T-helper 2 cell treated with Interferon-gamma antibody and Interleukin-4, amounts not matched to agents 100 ng/mL and 5 ng/mL, for 36 hours (primary cell): ENCODE results near the gene CCDC91. TPM values are rescaled to one million over a fixed set of nuclear protein-coding genes. Genes with fewer than 3 reads are reported as not detected.
"Not testable (repeated sequence)": the region's sequence is repeated elsewhere in the genome, so short reads cannot be mapped to it uniquely, and the experiment has no call there.

Experiments used
- intact Hi-C: fragments of 100-400 bp; cut with micrococcal nuclease; formaldehyde crosslinking; loops from one replicate; pipeline ENCODE4 v1.15.1; 2023
- total RNA-seq: library from RNA; stranded (reverse); gene quantifications from 2 replicates; pipeline ENCODE4 v1.2.3, GENCODE V29; 2022

Gene CCDC91
- total RNA-seq, 1 donor from 2014 or later, result 16.5 TPM

DNA sequence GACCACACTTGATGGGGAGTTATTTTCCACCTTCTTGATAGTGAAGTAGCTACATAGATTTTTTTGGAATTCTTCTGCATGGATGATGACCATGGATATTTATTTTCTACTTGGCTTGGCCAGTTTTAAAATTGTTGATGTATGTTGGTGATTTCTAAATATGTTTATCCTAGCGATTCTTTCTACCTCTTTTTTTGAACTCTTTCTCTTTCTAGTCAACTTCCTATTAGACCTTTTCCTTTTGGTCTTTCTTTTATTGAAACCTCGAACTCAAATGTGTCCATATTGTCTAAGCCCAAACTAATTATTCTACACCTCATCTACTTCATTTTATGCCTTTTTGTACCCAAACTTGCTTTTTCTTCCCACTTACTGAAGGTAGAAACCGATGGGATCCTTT is 37.0 kb downstream of the CCDC91 start:
- intact Hi-C loops, result no loop called here

DNA sequence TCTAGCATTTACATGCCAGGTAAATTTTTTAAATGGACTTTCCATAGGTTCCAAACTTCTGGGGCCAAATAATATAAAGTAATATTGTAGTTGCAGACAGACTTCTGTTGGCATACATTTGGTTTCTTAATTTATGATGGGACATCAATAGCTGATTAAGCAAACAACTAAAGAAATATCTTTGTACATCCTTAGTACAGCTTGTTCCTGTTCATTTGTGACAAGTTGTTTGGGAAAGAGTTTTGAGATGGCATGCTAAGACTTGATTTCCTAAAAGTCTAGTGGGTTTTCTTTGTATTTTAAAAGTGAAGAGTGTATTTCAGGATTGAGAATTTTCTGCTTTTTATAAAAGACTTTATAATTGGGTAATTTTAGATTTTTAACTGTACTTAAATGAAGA is 41.0 kb downstream of the CCDC91 start:
- intact Hi-C loops, result no loop called here

DNA sequence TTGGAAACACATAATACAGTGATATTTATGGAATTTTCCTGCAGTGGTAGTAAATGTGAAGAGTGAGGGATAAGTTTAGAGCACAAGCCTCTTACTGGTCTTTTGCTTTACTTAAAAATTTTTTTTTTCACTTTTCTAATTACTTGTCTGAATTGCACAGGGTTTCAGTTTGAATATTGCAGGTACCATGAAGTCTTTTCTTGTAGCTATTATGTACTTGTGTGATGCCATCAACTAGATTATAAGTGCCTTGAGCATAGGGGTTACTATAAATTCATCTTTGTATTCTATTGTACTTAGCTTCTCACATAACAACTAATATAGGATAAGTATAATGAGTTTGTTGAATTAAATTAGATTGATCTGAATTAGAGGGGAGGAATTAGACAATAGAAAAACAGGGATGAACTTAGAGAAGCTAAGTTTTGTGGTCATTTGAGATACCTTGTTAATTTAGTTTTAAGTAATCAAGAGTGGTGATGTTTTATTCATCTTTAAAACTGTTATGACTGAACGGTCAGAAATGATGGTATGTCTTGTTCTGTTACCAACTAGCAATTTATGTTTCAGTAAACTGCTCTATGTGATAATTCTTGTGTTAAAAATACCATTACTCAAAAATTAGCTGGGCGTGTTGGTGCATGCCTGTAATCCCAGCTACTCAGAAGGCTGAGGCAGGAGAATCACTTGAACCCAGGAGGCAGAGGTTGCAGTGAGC is 42.1 kb downstream of the CCDC91 start:
- intact Hi-C loops, result no loop called here

DNA sequence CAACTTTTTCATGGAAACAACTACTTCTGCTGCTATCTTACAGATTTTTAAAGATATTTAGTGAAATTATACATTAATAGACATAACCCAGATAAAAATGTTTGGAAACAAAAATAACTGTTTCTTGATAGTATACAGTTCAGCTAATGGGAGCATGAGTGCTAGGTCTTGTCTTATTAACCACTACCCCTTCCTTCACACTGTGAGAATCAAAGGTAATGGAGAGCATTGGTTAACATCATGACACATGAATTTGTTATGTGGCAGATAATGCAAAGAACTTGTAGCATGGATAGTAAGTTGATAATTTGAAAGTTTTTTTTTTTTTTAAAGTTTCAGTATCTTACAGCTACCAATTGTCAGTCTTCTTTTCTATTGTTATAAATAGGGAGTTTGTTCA is 44.2 kb downstream of the CCDC91 start:
- intact Hi-C loops, result no loop called here

DNA sequence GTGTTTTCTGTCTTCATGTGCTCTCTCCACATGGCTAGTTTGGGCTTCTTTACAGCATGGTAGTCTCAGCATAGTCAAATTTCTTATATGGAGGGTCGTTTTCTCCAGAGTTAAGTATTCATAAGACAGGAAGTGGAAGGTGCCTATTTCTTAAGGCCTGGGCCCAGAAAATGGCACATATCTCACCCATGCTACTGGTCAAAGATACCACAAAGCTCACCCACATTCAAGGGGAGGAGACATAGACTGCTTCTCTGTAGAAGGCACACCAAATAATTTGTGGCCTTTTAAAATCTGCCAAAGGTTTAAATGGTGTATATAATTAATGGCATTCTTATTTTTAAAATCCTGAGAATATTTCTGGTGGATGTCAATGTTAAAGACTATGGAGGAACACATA is 44.8 kb downstream of the CCDC91 start:
- intact Hi-C loops, result no loop called here

DNA sequence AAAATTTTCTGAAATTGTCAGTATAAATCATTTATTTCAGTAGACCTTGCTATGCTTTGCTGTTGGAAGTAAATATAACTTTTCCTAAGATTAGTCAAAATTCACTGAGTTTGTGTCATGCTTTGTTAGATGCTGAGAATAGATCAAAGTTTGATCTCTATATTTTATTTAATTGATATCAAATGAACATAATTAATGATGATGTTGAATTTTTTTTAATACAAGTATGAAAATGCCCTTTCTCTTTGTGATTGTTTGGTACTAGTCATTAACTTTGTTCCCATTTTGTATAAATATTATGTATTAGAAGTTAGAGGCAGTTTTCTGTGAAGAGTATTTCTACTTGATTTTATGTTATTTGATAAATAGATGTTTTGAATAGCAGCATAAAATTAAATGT is 45.7 kb downstream of the CCDC91 start:
- intact Hi-C loops, result no loop called here

DNA sequence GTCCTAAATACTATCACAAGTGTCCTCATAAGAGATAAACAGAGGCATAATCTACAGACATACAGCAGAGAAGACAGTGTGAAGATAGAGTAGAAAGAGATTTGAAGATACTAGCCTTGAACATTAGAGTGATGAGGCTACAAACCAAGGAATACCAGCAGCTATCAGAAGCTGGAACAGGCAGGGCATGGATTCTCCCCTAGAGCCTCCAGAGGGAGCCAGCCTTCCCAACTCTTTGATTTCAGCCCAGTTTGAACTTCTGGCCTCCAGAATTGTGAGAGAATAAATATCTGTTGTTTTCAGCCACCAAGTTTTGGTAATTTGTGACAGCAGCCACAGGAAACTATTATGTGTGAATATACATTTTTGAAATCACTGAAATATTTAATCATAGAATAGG is 47.2 kb downstream of the CCDC91 start:
- intact Hi-C loops, result no loop called here

DNA sequence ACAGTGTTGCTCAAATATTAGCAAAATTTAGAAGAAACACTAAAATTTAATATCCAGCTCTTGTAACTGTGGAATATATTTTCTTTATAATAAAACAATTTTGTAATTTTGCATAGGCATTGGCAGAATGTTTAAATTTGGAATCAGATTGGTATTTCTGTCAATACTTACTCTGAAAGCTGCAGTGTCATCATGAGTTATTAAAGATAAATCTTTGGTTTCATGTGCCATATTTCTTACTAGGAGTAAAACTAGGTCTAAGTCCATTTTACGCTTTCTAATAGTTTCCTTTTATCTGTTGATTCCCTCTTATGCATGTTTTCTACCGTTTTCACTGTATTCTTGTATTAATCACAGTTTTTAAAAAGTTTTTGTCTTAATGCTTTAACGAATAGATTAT is 49.7 kb downstream of the CCDC91 start:
- intact Hi-C loops, result no loop called here

DNA sequence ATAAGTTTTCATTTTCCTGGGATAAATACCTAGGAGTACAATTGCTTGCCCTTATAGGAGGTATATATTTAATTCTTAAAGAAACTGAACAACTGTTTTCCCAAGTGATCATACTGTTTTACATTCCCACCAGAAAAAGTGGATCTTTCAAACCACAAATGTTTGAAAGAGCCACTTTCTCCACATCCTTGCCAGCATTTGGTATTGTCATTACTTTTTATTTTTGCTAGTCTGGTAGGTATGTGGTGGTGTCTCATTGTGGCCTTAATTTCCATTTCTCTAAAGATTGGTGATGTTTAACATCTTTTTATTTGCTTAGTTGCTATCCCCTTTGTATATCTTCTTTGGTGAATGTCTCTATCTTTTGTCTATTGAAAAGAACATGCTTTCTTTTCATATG is 50.6 kb downstream of the CCDC91 start:
- intact Hi-C loops, result no loop called here

DNA sequence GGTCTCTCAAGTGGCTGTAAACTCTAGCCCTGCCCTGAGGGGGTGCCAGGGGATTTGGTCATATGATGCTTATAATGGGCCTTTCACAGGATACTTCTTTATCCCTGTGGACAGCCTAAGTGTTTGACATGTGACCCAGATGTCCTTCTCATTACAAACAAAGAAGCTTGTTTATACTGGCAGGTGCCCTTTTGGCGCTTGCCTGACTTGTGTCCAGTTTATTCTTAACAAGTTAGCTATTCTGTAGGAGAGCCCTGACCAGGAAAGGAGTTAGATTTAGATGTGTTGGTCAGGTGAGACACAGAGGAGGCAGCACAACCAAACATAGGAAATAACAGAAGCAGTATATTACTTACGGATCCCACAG is 51.9 kb downstream of the CCDC91 start:
- intact Hi-C loops, result no loop called here

DNA sequence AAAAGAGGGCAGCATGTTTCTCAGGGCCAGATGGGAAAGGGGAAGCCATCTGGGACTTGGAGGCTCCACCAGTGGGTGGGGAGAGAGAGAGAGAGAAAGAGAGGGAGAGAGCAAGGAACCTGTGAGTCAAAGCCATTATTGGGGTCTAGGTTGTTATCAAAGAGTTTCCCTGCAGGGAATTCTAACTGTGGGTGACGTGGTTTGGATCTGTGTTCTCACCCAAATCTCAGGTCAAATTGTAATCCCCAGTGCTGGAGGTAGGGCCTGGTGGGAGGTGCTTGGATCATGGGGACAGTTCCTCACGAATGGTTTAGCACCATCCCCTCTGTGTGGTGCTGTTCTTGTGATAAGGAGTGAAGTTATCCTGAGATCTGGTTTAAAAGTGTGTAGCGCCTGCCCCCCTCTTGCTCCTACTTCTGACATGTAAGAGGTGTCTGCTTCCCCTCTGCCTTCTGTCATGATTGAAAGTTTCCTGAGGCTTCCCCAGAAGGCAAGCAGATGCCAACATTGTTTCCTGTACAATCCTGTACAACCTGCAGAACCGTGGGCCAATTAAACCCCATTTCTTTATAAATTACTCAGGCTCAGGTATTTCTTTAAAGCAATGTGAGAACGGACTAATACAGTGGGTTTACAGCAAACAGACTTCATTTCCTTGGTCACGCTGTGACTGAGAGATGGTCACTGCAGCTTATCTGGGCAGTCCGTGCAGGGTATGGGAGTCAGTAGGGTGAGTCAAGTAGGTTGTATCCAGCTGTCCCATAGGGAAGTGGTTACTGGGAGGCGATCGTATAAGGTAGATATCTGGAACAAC is 52.4 kb downstream of the CCDC91 start:
- intact Hi-C loops, result no loop called here

DNA sequence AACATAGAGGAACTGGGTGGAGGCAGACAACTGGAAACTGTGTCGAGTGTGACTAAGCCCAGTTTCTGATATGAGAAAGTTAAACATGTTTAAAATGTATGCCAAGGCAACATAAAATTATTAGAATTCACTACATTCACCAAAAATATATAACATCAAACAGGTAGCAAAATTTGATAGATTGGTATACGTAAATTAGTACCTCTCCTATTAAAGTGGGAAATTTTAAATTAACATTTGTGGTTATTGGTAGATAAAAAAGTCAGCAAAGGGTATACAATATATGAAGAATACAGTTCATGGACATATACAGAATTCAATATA is 53.0 kb downstream of the CCDC91 start:
- intact Hi-C loops, result no loop called here

DNA sequence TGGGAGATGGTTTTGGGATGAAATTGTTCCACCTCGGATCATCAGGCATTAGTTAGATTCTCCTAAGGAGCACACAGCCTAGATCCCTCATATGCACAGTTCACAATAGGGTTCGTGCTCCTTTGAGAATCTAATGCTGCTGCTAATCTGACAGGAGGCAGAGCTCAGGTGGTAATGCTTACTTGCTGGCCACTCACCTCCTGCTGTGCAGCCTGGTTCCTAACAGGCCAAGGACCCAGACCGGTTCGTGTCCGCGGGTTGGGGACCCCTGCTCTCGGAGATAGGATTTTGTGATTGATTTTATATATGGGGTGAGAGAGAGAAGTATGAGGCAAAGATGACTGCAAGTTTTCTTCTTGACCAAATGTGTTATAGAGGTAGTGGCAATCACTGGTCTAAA is 57.5 kb downstream of the CCDC91 start:
- intact Hi-C loops, result no loop called here

DNA sequence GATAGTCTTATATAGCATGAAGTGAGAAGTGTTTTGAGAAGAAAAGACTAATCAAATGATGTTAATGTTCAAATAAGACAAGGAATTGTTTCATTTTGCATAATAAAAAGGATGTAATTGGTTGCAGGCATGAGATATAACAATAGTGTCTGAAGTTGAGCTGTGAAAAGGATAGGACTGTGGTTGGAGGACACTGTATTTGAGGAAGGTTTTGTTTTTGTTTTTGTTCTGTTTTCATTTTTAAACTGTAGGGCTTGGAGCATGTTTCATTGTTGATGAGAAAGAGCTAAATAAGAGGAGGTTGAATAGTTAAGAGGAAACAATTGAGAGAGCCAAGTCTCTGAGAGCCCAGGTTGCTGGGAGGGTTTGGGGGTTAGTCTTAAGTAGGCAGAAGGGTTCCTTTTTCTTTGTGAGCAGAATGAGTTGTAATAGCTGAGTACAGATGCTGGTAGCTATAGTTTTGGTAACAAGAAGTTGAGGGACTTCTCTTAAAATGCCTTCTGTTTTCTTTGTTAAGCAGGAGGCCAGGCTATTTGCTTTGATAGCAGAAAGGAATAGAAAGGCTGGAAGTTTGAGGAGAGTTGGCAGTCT is 58.4 kb downstream of the CCDC91 start:
- intact Hi-C loops, result no loop called here

DNA sequence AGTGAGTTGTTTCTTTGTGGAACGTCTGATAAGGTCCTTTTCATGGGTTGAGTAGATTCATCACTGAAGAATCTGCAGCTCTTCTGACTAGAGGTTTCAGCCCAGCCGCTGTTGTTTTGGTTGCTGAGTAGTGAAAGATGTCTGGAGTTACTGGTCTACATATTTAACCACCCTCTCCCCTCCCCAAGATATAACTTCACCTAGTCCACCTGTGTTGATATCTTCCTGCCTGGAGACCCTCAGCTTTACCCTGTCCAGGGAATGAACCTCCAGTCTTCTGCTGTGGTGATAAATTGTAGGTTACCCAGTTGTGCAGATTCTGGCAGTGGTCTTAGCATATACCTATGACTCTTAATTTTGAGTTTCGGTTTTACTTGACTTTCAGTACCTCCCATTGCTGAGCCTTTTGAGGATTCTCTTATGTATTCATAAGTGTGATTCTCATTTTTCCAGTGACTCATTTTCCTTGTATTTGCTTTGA is 62.9 kb downstream of the CCDC91 start:
- intact Hi-C loops, result loop anchor here (5.0 kb wide), 1 partner anchor 61 kb away; the partner anchor contains the start of gene CCDC91

DNA sequence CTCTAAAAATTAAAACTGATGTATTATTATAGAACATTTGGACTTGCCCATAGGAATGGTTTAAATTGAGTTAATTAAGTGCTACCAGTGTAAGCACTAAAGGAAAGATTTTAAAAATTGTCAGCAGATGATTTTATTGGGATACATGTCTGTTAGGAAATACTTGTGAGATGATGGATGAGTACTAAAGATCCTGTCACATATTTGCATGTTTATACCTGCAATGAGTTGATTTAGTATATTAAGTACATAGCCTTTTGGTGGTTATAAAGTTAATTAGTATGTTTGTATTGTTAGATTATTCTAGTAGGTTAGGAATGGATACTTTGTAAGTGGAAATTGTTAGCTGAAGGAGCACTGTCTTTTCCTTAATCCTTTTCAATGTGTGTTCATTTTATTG is 67.2 kb downstream of the CCDC91 start:
- intact Hi-C loops, result no loop called here

DNA sequence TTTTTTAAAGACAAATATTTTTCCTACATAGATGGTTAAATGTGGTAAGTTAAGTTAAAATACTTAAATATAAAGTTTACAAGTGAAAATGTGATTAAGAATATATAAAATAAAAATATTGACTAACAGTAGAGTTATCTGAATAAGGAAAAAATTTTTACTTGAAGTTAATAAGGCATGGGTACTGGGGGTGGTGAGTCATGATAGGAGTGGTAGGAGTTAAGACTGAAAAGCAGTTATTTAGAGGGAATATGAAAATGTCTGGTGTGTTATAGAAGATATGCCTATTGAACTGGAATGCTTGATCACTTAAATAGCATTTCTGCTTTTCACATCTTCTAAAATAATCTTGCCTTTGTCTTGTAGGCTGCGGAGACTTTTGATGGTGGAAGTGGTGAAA is 68.7 kb downstream of the CCDC91 start:
- intact Hi-C loops, result no loop called here

DNA sequence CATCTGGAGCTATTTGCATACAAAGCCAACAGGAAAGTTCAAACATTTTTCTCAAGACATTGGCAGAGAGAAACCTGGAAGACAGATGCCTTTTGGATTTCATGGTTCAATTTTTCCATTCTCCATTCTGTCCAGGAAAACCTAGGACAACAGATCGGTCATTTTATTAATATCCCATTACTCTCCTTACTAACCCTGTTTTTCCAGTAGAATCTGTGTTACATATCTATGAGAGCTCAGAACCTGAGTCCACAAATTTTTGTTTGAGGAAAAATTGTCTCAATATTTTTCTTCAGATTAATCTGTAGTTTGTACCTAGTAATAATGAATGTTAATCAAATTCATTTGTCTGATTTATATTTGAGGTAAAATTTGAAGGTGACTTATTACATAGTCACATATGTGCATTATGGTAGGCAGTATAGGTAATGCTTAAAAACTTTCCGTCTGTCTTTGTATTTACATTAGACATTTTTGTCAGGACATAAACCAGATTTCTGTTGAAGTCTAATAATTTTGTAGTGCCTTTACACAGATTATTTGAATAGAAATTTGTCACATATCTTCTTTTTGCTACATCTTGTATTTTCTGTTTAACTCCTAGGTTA is 75.3 kb downstream of the CCDC91 start:
- intact Hi-C loops, result no loop called here

DNA sequence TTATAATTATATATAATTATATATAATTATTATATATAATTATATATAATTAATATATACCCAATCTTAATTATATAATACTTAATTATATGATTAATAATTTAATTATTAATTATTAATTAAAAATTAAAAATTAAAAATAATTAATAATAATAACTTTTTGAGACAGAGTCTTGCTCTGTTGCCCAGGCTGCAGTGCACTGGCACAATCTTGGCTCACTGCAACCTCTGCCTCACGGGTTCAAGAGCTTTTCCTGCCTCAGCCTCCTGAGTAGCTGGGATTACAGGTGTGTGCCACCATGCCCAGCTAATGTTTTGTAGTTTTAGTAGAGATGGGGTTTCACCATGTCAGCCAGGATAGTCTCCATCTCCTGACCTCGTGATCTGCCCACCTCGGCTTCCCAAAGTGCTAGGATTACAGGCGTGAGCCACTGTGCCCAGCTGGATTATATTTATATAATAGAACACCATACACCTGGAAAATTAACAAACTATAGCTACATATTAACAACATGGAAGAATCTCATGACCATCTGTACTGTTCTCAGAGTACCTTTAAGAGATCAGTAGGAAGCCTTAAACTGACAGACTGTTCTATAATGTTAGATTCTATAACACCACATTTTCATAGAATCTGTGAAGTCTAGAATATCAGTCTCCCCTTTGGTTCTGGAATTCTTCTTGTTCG is 77.8 kb downstream of the CCDC91 start:
- intact Hi-C loops, result not testable (repeated sequence)

DNA sequence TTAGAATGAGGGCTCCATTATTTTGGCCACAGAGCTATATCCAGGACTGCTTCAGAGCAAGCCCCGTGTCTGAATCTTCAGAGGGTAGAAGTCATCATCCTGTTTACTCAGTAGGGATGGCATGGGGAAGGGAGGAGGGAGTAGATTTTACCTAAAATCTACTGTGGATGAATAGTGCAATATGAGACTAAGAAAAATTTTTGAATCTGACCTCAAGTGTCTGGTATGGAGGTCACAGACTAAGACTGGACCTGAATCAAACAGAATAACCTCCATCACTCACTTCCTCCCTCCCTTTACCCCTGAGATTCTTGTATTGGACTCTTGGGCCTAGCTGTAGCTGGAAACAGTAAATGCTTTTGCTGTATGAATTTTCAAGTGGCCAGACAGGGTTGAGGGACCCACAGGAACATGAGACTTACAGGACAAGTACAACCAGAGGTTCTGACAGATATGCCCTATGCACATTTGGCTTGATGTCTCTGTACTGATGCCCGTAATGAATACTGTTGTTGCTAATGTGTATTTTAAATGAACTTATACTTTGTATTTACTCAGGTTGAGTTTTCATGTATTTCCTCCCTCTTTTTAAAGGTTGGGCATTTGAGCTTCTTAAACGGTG is 78.5 kb downstream of the CCDC91 start:
- intact Hi-C loops, result no loop called here

DNA sequence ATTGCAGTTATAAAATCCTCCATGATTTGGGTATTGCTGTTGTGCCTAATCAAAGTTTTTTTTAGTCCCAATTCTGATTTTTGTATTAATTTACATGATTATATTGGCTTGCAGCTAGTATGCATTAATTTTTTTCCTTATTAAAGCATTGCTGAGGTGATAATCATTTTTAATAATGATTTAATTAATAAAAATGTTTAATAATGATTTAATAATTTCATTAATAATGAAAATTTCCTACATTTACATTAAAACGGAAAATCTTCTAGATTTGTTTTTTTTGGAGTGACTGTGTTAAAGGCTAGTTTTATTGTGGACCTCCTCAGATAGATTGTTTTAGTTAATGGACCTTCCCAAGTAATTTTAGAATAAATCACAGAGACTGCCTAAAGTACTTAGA is 79.6 kb downstream of the CCDC91 start:
- intact Hi-C loops, result no loop called here
